HepG2 (cell line): ENCODE results near the gene FUCA2. TPM values are rescaled to one million over a fixed set of nuclear protein-coding genes. Genes with fewer than 3 reads are reported as not detected.

Source experiments
- FOXC1 ChIP-seq: sonication (generic); formaldehyde crosslinking; IDR thresholded peaks from 2 replicates; pipeline ENCODE4 v1.8.0; 2022; ENCODE audit warnings: mild to moderate bottlenecking, missing genetic modification reagents, borderline replicate concordance
- FOXK1 ChIP-seq: sonication (generic); formaldehyde crosslinking; IDR thresholded peaks from 2 replicates; pipeline ENCODE4 v1.4.0; 2020; ENCODE audit warnings: low read depth, missing genetic modification reagents, borderline replicate concordance
- HNF1A ChIP-seq, 2 experiments: sonication (generic) in 1 of 2; formaldehyde crosslinking in 1 of 2; IDR thresholded peaks; 2 replicates each; pipeline versions ENCODE4 v1.4.0 to v1.6.1; 2016 to 2020; ENCODE audit warnings: borderline replicate concordance in 1 of 2, low read depth in 1 of 2, mild to moderate bottlenecking in 1 of 2, missing genetic modification reagents in 1 of 2
- RNF219 ChIP-seq: sonication (generic); formaldehyde crosslinking; IDR thresholded peaks from 2 replicates; pipeline ENCODE4 v1.5.0; 2020; ENCODE audit warnings: mild to moderate bottlenecking, missing genetic modification reagents
- SCMH1 ChIP-seq: sonication (generic); formaldehyde crosslinking; IDR thresholded peaks from 2 replicates; pipeline ENCODE4 v1.9.0; 2021; ENCODE audit warnings: missing genetic modification reagents, mild to moderate bottlenecking, borderline replicate concordance
- SKIL ChIP-seq: sonication (generic); formaldehyde crosslinking; IDR thresholded peaks from 2 replicates; pipeline ENCODE4 v1.8.0; 2022; ENCODE audit warnings: missing genetic modification reagents, mild to moderate bottlenecking, moderate library complexity, borderline replicate concordance
- TFDP1 ChIP-seq: IDR thresholded peaks from 2 replicates; pipeline ENCODE4 v1.6.1; 2016; ENCODE audit warnings: missing compliant biosample characterization, missing genetic modification reagents, borderline replicate concordance
- TSC22D2 ChIP-seq: sonication (generic); formaldehyde crosslinking; IDR thresholded peaks from 2 replicates; pipeline ENCODE4 v1.5.1; 2020; ENCODE audit warnings: missing genetic modification reagents, mild to moderate bottlenecking, borderline replicate concordance
- ZBTB10 ChIP-seq: sonication (generic); formaldehyde crosslinking; IDR thresholded peaks from 2 replicates; pipeline ENCODE4 v1.4.0; 2020; ENCODE audit warnings: missing genetic modification reagents, borderline replicate concordance
- ZMYM4 ChIP-seq: sonication (generic); formaldehyde crosslinking; IDR thresholded peaks from 2 replicates; pipeline ENCODE4 v1.8.1; 2023; ENCODE audit warnings: mild to moderate bottlenecking, missing genetic modification reagents
- ZNF652 ChIP-seq: IDR thresholded peaks from 2 replicates; pipeline ENCODE4 v1.6.1; 2016; ENCODE audit warnings: low read depth, borderline replicate concordance
- ZNF790 ChIP-seq: sonication (generic); formaldehyde crosslinking; IDR thresholded peaks from 2 replicates; pipeline ENCODE4 v1.8.0; 2022; ENCODE audit warnings: missing genetic modification reagents, mild to moderate bottlenecking, borderline replicate concordance
- polyA plus RNA-seq, 8 experiments: library from polyadenylated mRNA; depleted of rRNA in 3 of 8; stranded (reverse) in 7 of 8; unstranded in 1 of 8; fragments of >200 nt; fragmentation: Illumina TruSeq in 4 of 8; extraction: Trizol in 4 of 8; gene quantifications; 2 replicates each; pipeline versions ENCODE4 v1.2.1 to v1.2.3, GENCODE V29; 2011 to 2016; ENCODE audit warnings: low read depth in 4 of 8, missing spikeins in 1 of 8, mixed read lengths in 1 of 8; ENCODE audit not compliant: insufficient read depth in 1 of 8
- total RNA-seq, 5 experiments: library from RNA; depleted of rRNA; stranded (reverse); fragments of >200 nt; fragmentation: Illumina TruSeq; extraction: Trizol; gene quantifications; 2 replicates each; pipeline ENCODE4 v1.2.3, GENCODE V29; 2016; ENCODE audit warnings: low read depth in 1 of 5

FUCA2 gene
- total and polyA plus RNA-seq, 2 of the 13 experiments (the other 11 are each of a cell fraction or from before 2014, with no cell fraction given) = 87.4 to 144 TPM

GRCh38 chr6:143535189-143535614 lies 23.7 kb upstream of the FUCA2 start (continued):
- TF ChIP-seq HNF1A (IDR thresholded peaks at IDR 0.05; ENCODE audit: low read depth) (peak; percentile 52; the same call in 1 of the 2 replicates), HNF1A (CRISPR knock-in tag; IDR thresholded peaks at IDR 0.05; ENCODE audit: borderline replicate concordance) (no peak), SKIL (CRISPR knock-in tag) (peak; percentile 34; the same call in 1 of the 2 replicates), ZMYM4 (CRISPR knock-in tag) (no peak), SCMH1 (CRISPR knock-in tag) (no peak), TFDP1 (CRISPR knock-in tag) (no peak), ZNF652 (CRISPR knock-in tag) (no peak), ZNF790 (CRISPR knock-in tag) (no peak), FOXK1 (CRISPR knock-in tag) (0 out of 2 replicates have a peak, but pooled peaks have one; percentile 18), ZBTB10 (CRISPR knock-in tag) (no peak), FOXC1 (CRISPR knock-in tag) (no peak), TSC22D2 (CRISPR knock-in tag) (no peak), RNF219 (CRISPR knock-in tag) (no peak)
